Spleen (tissue), 11 donors: Measurements from ENCODE around the gene SARM1. TPM values are rescaled to one million over a fixed set of nuclear protein-coding genes. Genes with fewer than 3 reads are reported as not detected.

Source experiments
- DNase-seq: peaks from one replicate; pipeline ENCODE4 v3.0.0-alpha.2; 2020
- H3K27ac ChIP-seq, 8 donors: fragments of 200-600 bp; sonication (generic) in 7 of 8; 1 replicate in 4 of 8; 2 replicates in 4 of 8; pipeline versions ENCODE4 v1.5.0 to v1.8.0; 2016 to 2021; ENCODE audit warnings: inconsistent platforms in 4 of 8, mild to moderate bottlenecking in 4 of 8, moderate library complexity in 1 of 8
- H3K27me3 ChIP-seq, 7 donors: fragments of 200-600 bp; sonication (generic) in 6 of 7; replicated peaks in 1 of 7; 1 replicate in 4 of 7; 2 replicates in 3 of 7; pipeline versions ENCODE4 v1.5.0 to v1.8.0; 2016 to 2021; ENCODE audit warnings: inconsistent platforms in 3 of 7, mild to moderate bottlenecking in 1 of 7
- H3K36me3 ChIP-seq, 6 donors: fragments of 200-600 bp; sonication (generic) in 5 of 6; 1 replicate in 4 of 6; 2 replicates in 2 of 6; pipeline versions ENCODE4 v1.5.0 to v1.8.0; 2016 to 2021; ENCODE audit warnings: inconsistent platforms in 2 of 6
- H3K4me1 ChIP-seq, 6 donors: fragments of 200-600 bp; sonication (generic) in 5 of 6; 1 replicate in 3 of 6; 2 replicates in 3 of 6; pipeline versions ENCODE4 v1.5.0 to v1.8.0; 2016 to 2021; ENCODE audit warnings: inconsistent platforms in 3 of 6
- H3K4me3 ChIP-seq, 8 donors: fragments of 200-600 bp; sonication (generic) in 7 of 8; 1 replicate in 4 of 8; 2 replicates in 4 of 8; pipeline versions ENCODE4 v1.5.0 to v1.8.0; 2016 to 2021; ENCODE audit warnings: inconsistent platforms in 4 of 8, mild to moderate bottlenecking in 4 of 8, moderate library complexity in 2 of 8
- H3K9me3 ChIP-seq, 8 donors: fragments of 200-600 bp; sonication (generic) in 7 of 8; 1 replicate in 4 of 8; 2 replicates in 4 of 8; pipeline versions ENCODE4 v1.5.0 to v1.8.0; 2016 to 2021; ENCODE audit warnings: inconsistent platforms in 4 of 8
- POLR2A ChIP-seq, 3 donors: fragments of 450-650 bp; IDR thresholded peaks; one replicate each; pipeline ENCODE4 v1.5.1; 2017; ENCODE audit warnings: antibody characterized with exemption in 3 of 3, mild to moderate bottlenecking in 1 of 3
- POLR2AphosphoS5 ChIP-seq, 3 donors: sonication (generic); formaldehyde crosslinking; IDR thresholded peaks; one replicate each; pipeline ENCODE4 v1.5.1; 2017; ENCODE audit warnings: antibody characterized with exemption in 3 of 3
- WGBS, 5 donors: extraction: QIAGEN DNeasy Blood & Tissue Kit in 3 of 5; methylation state at CpG; one replicate each; pipeline versions ENCODE4 v1.1.5 to v1.1.7; 2013 to 2018; 5-methylcytosine and 5-hydroxymethylcytosine counted together
- intact Hi-C: fragments of 100-400 bp; cut with DNase I; formaldehyde crosslinking; loops from one replicate; pipeline ENCODE4 v1.15.0; 2023; ENCODE audit warnings: low total_unique reads
- polyA plus RNA-seq, 3 donors: library from polyadenylated mRNA; stranded (reverse); fragments of 200-250 nt; gene quantifications; one replicate each; pipeline ENCODE4 v1.2.1, GENCODE V29; 2013
- total RNA-seq, 7 donors: library from RNA; depleted of rRNA in 3 of 7; stranded (reverse); fragments of >200 nt in 3 of 7; fragmentation: NEBNext Ultra II Directional in 4 of 7; extraction: Animal tissue kit (Norgen Biotek cat#: 25700) in 4 of 7; gene quantifications; one replicate each; pipeline versions ENCODE4 v1.1.0 to v1.2.1, GENCODE V29; 2016 to 2021
- TF ChIP-seq, protein P1 (sequence below), 11 experiments: fragments of 200-600 bp in 7 of 11; fragments of 450-650 bp in 4 of 11; sonication (generic) in 4 of 11; IDR thresholded peaks in 8 of 11; conservative IDR thresholded peaks in 3 of 11; 1 replicate in 7 of 11; 2 replicates in 4 of 11; pipeline versions ENCODE4 v1.4.0 to v1.8.0; 2016 to 2021; ENCODE audit warnings: antibody characterized with exemption in 11 of 11, inconsistent platforms in 4 of 11, mild to moderate bottlenecking in 1 of 11
- donor health status: healthy with polysubstance abuse.
- donor health status: DM: no; HTN: no; CAD: no; lungs with moderate emphysema.
- donor health status: DM: no; HTN: no; CAD: no.
- donor health status: Bipolar disorder and iron deficiency.
- donor health status: healthy.
- donor health status: DM: no; HTN: no; CAD: no.
- donor health status: DM: yes; HTN: yes; CAD: no.

Gene SARM1
- total and polyA plus RNA-seq, 10 donors: 4.7 to 48.7 (median 35.4) TPM

DNA sequence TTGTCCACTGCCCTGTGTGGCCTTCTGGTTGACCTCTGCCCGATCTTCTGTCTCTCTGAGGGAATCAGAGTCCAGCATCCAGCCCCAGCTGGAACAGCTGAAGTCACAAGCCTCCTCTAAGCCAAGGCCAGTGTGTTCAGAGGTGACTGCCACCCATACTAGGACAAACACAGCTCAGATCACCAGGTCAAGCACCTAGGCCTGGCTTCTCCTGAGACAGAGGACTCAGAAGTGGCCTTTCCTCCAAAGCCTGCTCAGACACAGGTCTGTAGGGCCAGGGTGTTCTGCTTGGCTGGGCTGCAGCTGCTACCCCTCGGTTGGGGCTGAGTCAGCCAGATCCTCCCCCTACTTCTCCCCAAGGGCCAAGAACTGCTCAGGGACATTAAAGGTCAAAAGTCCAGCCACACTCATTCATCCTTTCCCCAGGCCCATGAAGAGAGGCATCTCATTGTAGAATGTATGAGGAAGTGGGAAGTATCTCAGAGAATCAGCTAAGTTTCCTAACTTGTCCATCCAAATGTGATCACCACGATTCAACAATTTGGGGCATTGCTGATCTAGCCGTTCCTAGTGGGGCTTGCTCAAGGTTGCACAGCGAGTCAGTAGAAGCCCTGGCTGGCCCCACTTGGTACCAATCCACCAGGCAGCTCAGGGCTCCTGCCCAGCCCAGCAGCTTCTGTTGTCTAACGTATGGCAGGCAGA lies 26.9 kb downstream of the SARM1 start:
- Histone ChIP-seq H3K9me3 (no peaks in the 10 kb centered on the region), H3K36me3 (peaks cover 0 to 86% (median 12%) of the 10 kb centered on the region in 6 donors), H3K4me1 (peaks cover 0 to 34% (median 8%) of the 10 kb centered on the region in 6 donors), H3K27me3 (no peaks in the 10 kb centered on the region), H3K4me3 (no peak overlapping the region), H3K27ac (peak overlapping the region in 5 of 8 donors; percentile 21 to 58 (median 47))
- intact Hi-C loops: no loop called here
- 67 to 79% (median 72%) methylated on average over 5 to 6 of the region's 6 CpGs for WGBS, 5 donors
- no peak for TF ChIP-seq POLR2A (IDR thresholded peaks at IDR 0.05)
- TF ChIP-seq POLR2AphosphoS5 (IDR thresholded peaks at IDR 0.05): peak in 2 of 3 donors; percentile 34 to 57
- DNase-seq: no peak

DNA sequence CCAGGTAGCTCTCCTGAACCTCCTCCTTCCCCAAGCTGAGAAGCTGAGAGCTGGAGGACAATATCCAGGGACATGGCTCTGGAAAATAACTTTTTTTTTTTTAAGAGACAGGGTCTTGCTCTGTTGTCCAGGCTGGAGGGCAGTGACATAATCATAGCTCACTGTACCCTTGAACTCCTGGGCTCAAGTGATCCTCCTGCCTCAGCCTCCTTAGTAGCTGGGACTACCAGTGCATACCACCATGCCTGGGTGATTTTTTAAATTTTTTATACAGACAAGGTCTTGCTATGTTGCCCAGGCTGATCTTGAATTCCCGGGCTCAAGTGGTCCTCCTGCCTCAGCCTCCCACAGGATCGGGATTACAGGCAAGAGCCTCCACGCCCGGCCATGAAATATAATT lies 28.3 kb downstream of the SARM1 start:
- Histone ChIP-seq H3K27me3 (no peaks in the 10 kb centered on the region), H3K4me1 (peaks cover 0 to 48% (median 15%) of the 10 kb centered on the region in 6 donors), H3K4me3 (no peak overlapping the region), H3K36me3 (peaks cover 0 to 74% (median 12%) of the 10 kb centered on the region in 6 donors), H3K27ac (peak overlapping the region in 3 of 8 donors; percentile 32 to 58 (median 47)), H3K9me3 (no peaks in the 10 kb centered on the region)
- no peak for DNase-seq
- no peak for TF ChIP-seq POLR2A (IDR thresholded peaks at IDR 0.05)
- no peak for TF ChIP-seq POLR2AphosphoS5 (IDR thresholded peaks at IDR 0.05)
- TF ChIP-seq, protein P1, sequence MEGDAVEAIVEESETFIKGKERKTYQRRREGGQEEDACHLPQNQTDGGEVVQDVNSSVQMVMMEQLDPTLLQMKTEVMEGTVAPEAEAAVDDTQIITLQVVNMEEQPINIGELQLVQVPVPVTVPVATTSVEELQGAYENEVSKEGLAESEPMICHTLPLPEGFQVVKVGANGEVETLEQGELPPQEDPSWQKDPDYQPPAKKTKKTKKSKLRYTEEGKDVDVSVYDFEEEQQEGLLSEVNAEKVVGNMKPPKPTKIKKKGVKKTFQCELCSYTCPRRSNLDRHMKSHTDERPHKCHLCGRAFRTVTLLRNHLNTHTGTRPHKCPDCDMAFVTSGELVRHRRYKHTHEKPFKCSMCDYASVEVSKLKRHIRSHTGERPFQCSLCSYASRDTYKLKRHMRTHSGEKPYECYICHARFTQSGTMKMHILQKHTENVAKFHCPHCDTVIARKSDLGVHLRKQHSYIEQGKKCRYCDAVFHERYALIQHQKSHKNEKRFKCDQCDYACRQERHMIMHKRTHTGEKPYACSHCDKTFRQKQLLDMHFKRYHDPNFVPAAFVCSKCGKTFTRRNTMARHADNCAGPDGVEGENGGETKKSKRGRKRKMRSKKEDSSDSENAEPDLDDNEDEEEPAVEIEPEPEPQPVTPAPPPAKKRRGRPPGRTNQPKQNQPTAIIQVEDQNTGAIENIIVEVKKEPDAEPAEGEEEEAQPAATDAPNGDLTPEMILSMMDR (IDR thresholded peaks at IDR 0.05 in 8 of 11, conservative IDR thresholded peaks at IDR 0.05 in 3 of 11): no peak
- 91 to 97% (median 96%) methylated on average over 4 of the region's 4 CpGs for WGBS, 5 donors
- intact Hi-C loops: no loop called here

DNA sequence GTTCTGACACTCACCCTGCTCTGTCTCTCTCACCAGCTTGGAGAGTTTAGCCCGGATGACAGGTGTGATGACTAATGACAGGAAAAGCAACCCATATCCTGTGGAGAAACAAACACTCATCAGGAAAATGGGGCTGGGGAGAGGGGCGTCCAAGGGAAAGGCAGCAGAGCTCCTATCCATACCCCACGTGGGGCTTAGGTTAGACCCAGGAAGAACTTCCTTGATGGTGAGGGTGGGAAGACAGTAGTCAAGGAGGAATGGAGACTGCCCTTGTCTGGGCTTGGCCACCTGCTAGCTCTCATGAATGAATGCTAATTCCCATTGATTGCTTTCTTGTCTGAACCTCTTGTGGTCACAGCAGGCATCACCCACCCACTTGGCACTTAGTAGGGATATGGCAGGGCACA lies 30.7 kb downstream of the SARM1 start:
- H3K4me3 ChIP-seq: no peak overlapping the region
- no peak for DNase-seq
- peaks cover 8 to 61% (median 27%) of the 10 kb centered on the region in 6 donors for H3K4me1 ChIP-seq
- intact Hi-C loops: no loop called here
- H3K27me3 ChIP-seq: no peaks in the 10 kb centered on the region
- 26 to 45% (median 37%) methylated on average over 3 of the region's 3 CpGs for WGBS, 5 donors
- H3K27ac ChIP-seq: peak overlapping the region in 4 of 8 donors; percentile 19 to 82 (median 31)
- H3K9me3 ChIP-seq: no peaks in the 10 kb centered on the region
- peaks cover 0 to 50% (median 7%) of the 10 kb centered on the region in 6 donors for H3K36me3 ChIP-seq
- no peak for TF ChIP-seq POLR2A (IDR thresholded peaks at IDR 0.05)
- TF ChIP-seq, protein P1 (IDR thresholded peaks at IDR 0.05 in 8 of 11, conservative IDR thresholded peaks at IDR 0.05 in 3 of 11): no peak
- TF ChIP-seq POLR2AphosphoS5 (IDR thresholded peaks at IDR 0.05): no peak

DNA sequence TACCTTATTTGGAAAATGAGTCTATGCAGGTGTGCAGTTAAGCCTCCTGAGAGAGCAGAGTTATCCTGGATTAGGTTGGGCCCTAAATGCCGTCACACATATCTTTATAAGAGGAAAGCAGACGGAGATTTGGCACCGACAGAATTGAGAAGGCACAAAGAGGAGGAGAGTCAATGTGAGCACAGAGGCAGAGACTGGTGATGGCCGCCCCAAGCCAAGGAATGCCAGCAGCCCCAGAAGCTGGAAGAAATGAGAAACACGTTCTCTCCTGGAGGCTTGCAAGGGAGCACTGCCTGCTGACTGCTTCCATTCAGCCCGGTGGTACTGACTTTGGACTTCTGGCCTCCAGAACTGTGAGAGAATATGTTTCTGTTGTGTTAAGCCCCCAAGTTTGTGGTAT lies 31.4 kb downstream of the SARM1 start:
- Histone ChIP-seq H3K9me3 (no peaks in the 10 kb centered on the region), H3K27ac (peak overlapping the region in 4 of 8 donors; percentile 2 to 82 (median 27)), H3K4me1 (peaks cover 8 to 60% (median 27%) of the 10 kb centered on the region in 6 donors), H3K27me3 (no peaks in the 10 kb centered on the region), H3K4me3 (no peak overlapping the region), H3K36me3 (peaks cover 0 to 44% (median 7%) of the 10 kb centered on the region in 6 donors)
- intact Hi-C loops: no loop called here
- DNase-seq: no peak
- 92 to 96% (median 95%) methylated on average over 6 of the region's 6 CpGs for WGBS, 5 donors
- no peak for TF ChIP-seq POLR2AphosphoS5 (IDR thresholded peaks at IDR 0.05)
- TF ChIP-seq, protein P1 (IDR thresholded peaks at IDR 0.05 in 8 of 11, conservative IDR thresholded peaks at IDR 0.05 in 3 of 11): no peak
- no peak for TF ChIP-seq POLR2A (IDR thresholded peaks at IDR 0.05)
